BLaER1 (cell line): ENCODE data around the gene PRXL2A.

Source experiments
- H3K27ac ChIP-seq: shearing (Covaris generic); formaldehyde crosslinking; 2 replicates; pipeline ENCODE4 v1.8.1; 2022
- H3K27me3 ChIP-seq: shearing (Covaris generic); formaldehyde crosslinking; 2 replicates; pipeline ENCODE4 v1.8.1; 2022
- H3K36me3 ChIP-seq: shearing (Covaris generic); formaldehyde crosslinking; 2 replicates; pipeline ENCODE4 v1.8.1; 2022
- H3K4me1 ChIP-seq: shearing (Covaris generic); formaldehyde crosslinking; 2 replicates; pipeline ENCODE4 v1.8.1; 2022
- H3K4me2 ChIP-seq: shearing (Covaris generic); formaldehyde crosslinking; 2 replicates; pipeline ENCODE4 v1.8.1; 2022
- H3K4me3 ChIP-seq: shearing (Covaris generic); formaldehyde crosslinking; 2 replicates; pipeline ENCODE4 v1.8.1; 2022
- H3K9ac ChIP-seq: shearing (Covaris generic); formaldehyde crosslinking; 2 replicates; pipeline ENCODE4 v1.8.1; 2022
- H3K9me3 ChIP-seq: shearing (Covaris generic); formaldehyde crosslinking; 2 replicates; pipeline ENCODE4 v1.8.1; 2022
- H4K20me1 ChIP-seq: shearing (Covaris generic); formaldehyde crosslinking; 2 replicates; pipeline ENCODE4 v1.8.1; 2022
- Cebpa-rat ChIP-seq: shearing (Covaris generic); IDR thresholded peaks from 2 replicates; pipeline ENCODE4 v1.8.1; 2022

PRXL2A gene

GRCh38 chr10:80465451-80465835 is 57.1 kb downstream of the PRXL2A start:
- H3K27ac ChIP-seq: peak overlapping the region; percentile 96
- H3K27me3 ChIP-seq: no peaks in the 10 kb centered on the region
- peak overlapping the region; percentile 96 for H3K4me2 ChIP-seq
- peaks cover 98% of the 10 kb centered on the region for H3K4me1 ChIP-seq
- no peaks in the 10 kb centered on the region for H3K9me3 ChIP-seq
- H3K36me3 ChIP-seq: peaks cover 21% of the 10 kb centered on the region
- TF ChIP-seq Cebpa-rat: no peak
- H3K9ac ChIP-seq: peak overlapping the region; percentile 87
- peaks cover 36% of the 10 kb centered on the region for H4K20me1 ChIP-seq
- peak overlapping the region; percentile 61 for H3K4me3 ChIP-seq

- peaks cover 27% of the 10 kb centered on the region for H3K36me3 ChIP-seq
- peak overlapping the region; percentile 87 for H3K9ac ChIP-seq
- TF ChIP-seq Cebpa-rat: no peak
- peaks cover 36% of the 10 kb centered on the region for H4K20me1 ChIP-seq
- H3K4me3 ChIP-seq: peak overlapping the region; percentile 61
- H3K27me3 ChIP-seq: no peaks in the 10 kb centered on the region
- peak overlapping the region; percentile 96 for H3K27ac ChIP-seq
- H3K4me1 ChIP-seq: peaks cover 98% of the 10 kb centered on the region
- H3K4me2 ChIP-seq: peak overlapping the region; percentile 96
- H3K9me3 ChIP-seq: no peaks in the 10 kb centered on the region
These were observed 57.7 kb downstream of the PRXL2A start for GRCh38 chr10:80465839-80466590.

- Histone ChIP-seq H3K27ac (peak overlapping the region; percentile 96), H3K9ac (peak overlapping the region; percentile 87)
These were observed 58.5 kb downstream of the PRXL2A start for GRCh38 chr10:80466724-80467326.

GRCh38 chr10:80468002-80468401 is 59.7 kb downstream of the PRXL2A start:
- peak overlapping the region; percentile 87 for H3K9ac ChIP-seq
- peaks cover 40% of the 10 kb centered on the region for H4K20me1 ChIP-seq
- H3K27ac ChIP-seq: peak overlapping the region; percentile 96
- H3K36me3 ChIP-seq: peaks cover 46% of the 10 kb centered on the region
- H3K27me3 ChIP-seq: no peaks in the 10 kb centered on the region
- H3K9me3 ChIP-seq: no peaks in the 10 kb centered on the region
- peak overlapping the region; percentile 59 for H3K4me3 ChIP-seq
- TF ChIP-seq Cebpa-rat: no peak
- H3K4me1 ChIP-seq: peaks cover 98% of the 10 kb centered on the region
- peak overlapping the region; percentile 96 for H3K4me2 ChIP-seq

More at GRCh38 chr10:80466724-80467326, 58.5 kb downstream of the PRXL2A start:
- Histone ChIP-seq H3K27me3 (no peaks in the 10 kb centered on the region), H3K4me1 (peaks cover 98% of the 10 kb centered on the region), H3K9me3 (no peaks in the 10 kb centered on the region), H3K36me3 (peaks cover 35% of the 10 kb centered on the region), H3K4me2 (peak overlapping the region; percentile 96), H4K20me1 (peaks cover 36% of the 10 kb centered on the region), H3K4me3 (peak overlapping the region; percentile 61; the same call in 1 of the 2 replicates)
- no peak for TF ChIP-seq Cebpa-rat

- Histone ChIP-seq H3K36me3 (peaks cover 56% of the 10 kb centered on the region), H3K4me1 (peaks cover 99% of the 10 kb centered on the region), H3K27ac (peak overlapping the region; percentile 96), H3K4me2 (peak overlapping the region; percentile 96), H3K9ac (peak overlapping the region; percentile 87), H3K27me3 (no peaks in the 10 kb centered on the region), H3K4me3 (peak overlapping the region; percentile 59), H3K9me3 (no peaks in the 10 kb centered on the region), H4K20me1 (peaks cover 48% of the 10 kb centered on the region)
- TF ChIP-seq Cebpa-rat: no peak
These were observed 60.6 kb downstream of the PRXL2A start for GRCh38 chr10:80468806-80469421.

- Histone ChIP-seq H3K9me3 (peaks cover 2% of the 10 kb centered on the region), H4K20me1 (peaks cover 61% of the 10 kb centered on the region), H3K4me3 (no peak overlapping the region), H3K27me3 (no peaks in the 10 kb centered on the region), H3K4me1 (peaks cover 98% of the 10 kb centered on the region), H3K4me2 (peak overlapping the region; percentile 96), H3K9ac (0 out of 2 replicates have a peak overlapping the region, but pooled peaks have one; percentile 57), H3K36me3 (peaks cover 69% of the 10 kb centered on the region), H3K27ac (peak overlapping the region; percentile 96; the same call in 1 of the 2 replicates)
- TF ChIP-seq Cebpa-rat: no peak
These were observed 61.9 kb downstream of the PRXL2A start for GRCh38 chr10:80470266-80470665.

- peaks cover 68% of the 10 kb centered on the region for H4K20me1 ChIP-seq
- peaks cover 76% of the 10 kb centered on the region for H3K36me3 ChIP-seq
- peaks cover 91% of the 10 kb centered on the region for H3K4me1 ChIP-seq
- H3K9ac ChIP-seq: peak overlapping the region; percentile 57; the same call in 1 of the 2 replicates
- H3K27ac ChIP-seq: peak overlapping the region; percentile 59
- peak overlapping the region; percentile 96 for H3K4me2 ChIP-seq
- peaks cover 9% of the 10 kb centered on the region for H3K9me3 ChIP-seq
- H3K27me3 ChIP-seq: no peaks in the 10 kb centered on the region
- no peak overlapping the region for H3K4me3 ChIP-seq
- no peak for TF ChIP-seq Cebpa-rat
These were observed 62.6 kb downstream of the PRXL2A start for GRCh38 chr10:80471001-80471400.

- no peak for TF ChIP-seq Cebpa-rat
- H3K27me3 ChIP-seq: no peaks in the 10 kb centered on the region
- H3K9me3 ChIP-seq: peaks cover 17% of the 10 kb centered on the region
- H3K9ac ChIP-seq: no peak overlapping the region
- peaks cover 75% of the 10 kb centered on the region for H4K20me1 ChIP-seq
- peaks cover 83% of the 10 kb centered on the region for H3K4me1 ChIP-seq
- H3K4me3 ChIP-seq: no peak overlapping the region
- H3K27ac ChIP-seq: peak overlapping the region; percentile 59; the same call in 1 of the 2 replicates
- peaks cover 77% of the 10 kb centered on the region for H3K36me3 ChIP-seq
- H3K4me2 ChIP-seq: peak overlapping the region; percentile 96
These were observed 63.4 kb downstream of the PRXL2A start for GRCh38 chr10:80471715-80472233.

- Histone ChIP-seq H4K20me1 (peaks cover 82% of the 10 kb centered on the region), H3K4me2 (peak overlapping the region; percentile 96)
These were observed 64.1 kb downstream of the PRXL2A start for GRCh38 chr10:80472234-80473095.

More at GRCh38 chr10:80472234-80473095, 64.1 kb downstream of the PRXL2A start:
- no peak for TF ChIP-seq Cebpa-rat
- Histone ChIP-seq H3K9me3 (peaks cover 24% of the 10 kb centered on the region), H3K27ac (peak overlapping the region; percentile 62; the same call in 1 of the 2 replicates), H3K4me3 (no peak overlapping the region), H3K36me3 (peaks cover 83% of the 10 kb centered on the region), H3K4me1 (peaks cover 76% of the 10 kb centered on the region), H3K9ac (peak overlapping the region; percentile 53; the same call in 1 of the 2 replicates), H3K27me3 (no peaks in the 10 kb centered on the region)
